Mammary epithelial cell (primary cell): Measurements from ENCODE around the gene CDC6.

Source experiments
- CTCF ChIP-seq, 2 donors: IDR thresholded peaks in 1 of 2; conservative IDR thresholded peaks in 1 of 2; 2 replicates each; pipeline ENCODE4 v1.5.1; 2011 to 2012; ENCODE audit warnings: inconsistent platforms in 2 of 2, low read length in 2 of 2, mild to moderate bottlenecking in 2 of 2, control low read depth in 1 of 2, low read depth in 1 of 2; ENCODE audit not compliant: insufficient read depth in 1 of 2; ENCODE audit errors: extremely low read depth in 1 of 2
- EZH2 ChIP-seq: IDR thresholded peaks from 2 replicates; pipeline ENCODE4 v1.6.1; 2012; ENCODE audit warnings: low read length, inconsistent platforms, borderline replicate concordance

GRCh38 chr17:40346765-40347158, 59.1 kb downstream of the CDC6 start:
- TF ChIP-seq CTCF (conservative IDR thresholded peaks at IDR 0.05 in 1 of 2, IDR thresholded peaks at IDR 0.05 in 1 of 2; ENCODE audit: extremely low read depth in 1 of 2, insufficient read depth in 1 of 2, low read depth in 1 of 2, low read length in 2 of 2) (no peak), EZH2 (no peak)
